Measurements from ENCODE around the gene DYRK1A. TPM values are rescaled to one million over a fixed set of nuclear protein-coding genes. Genes with fewer than 3 reads are reported as not detected.

DYRK1A gene
- total RNA-seq, 1 experiment from 2014 or later, result 49.3 TPM

DNA sequence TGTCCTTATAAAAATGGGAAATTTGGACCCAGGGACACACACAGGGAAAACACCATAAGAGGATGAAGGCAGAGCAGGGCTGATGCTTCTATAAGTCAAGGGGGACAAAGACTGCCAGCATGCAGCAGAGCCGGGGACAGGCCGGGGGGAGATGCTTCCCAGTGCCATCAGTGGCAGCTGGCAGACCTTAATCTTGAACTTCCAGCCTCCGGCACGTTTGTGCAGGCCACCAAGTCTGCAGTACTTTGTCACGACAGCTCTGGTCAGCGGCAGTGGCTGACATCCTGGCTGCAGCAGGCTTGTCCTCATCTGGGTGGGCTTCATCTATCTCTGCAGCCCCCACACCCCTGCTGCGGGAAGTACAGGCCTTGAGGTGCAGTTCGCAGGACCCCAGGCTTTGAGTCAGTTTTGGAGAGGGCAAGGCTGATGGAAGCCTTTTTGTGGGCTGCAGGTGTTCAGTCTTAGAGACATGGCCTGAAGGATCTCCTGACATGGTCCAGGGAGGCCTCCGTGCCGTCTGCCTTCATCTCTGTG, 186.0 kb downstream of the DYRK1A start:
- Histone ChIP-seq H3K27ac (ENCODE audit: low read depth, low read length) (no peak overlapping the region), H3K27me3 (ENCODE audit: insufficient read depth, low read length) (no peaks in the 10 kb centered on the region), H3K4me3 (replicated peaks in 1 of 2; ENCODE audit: low read depth in 1 of 2, low read length in 2 of 2) (no peak overlapping the region), H3K4me1 (ENCODE audit: control insufficient read depth in 1 of 2, insufficient read depth in 2 of 2, low read length in 2 of 2) (peaks cover 0 to under 1% of the 10 kb centered on the region in 2 experiments; a peak in 1 of 4 replicates), H3K36me3 (ENCODE audit: control insufficient read depth in 1 of 2, insufficient read depth in 2 of 2, low read length in 2 of 2) (no peaks in the 10 kb centered on the region), H4K20me1 (ENCODE audit: insufficient read depth) (no peaks in the 10 kb centered on the region), H2AFZ (ENCODE audit: low read depth, low read length, poor library complexity, severe bottlenecking) (no peak overlapping the region), H3K4me2 (ENCODE audit: low read length) (no peak overlapping the region), H3K9me3 (ENCODE audit: control insufficient read depth in 1 of 2, insufficient read depth in 1 of 2, low read depth in 1 of 2, low read length in 2 of 2) (no peaks in the 10 kb centered on the region), H3K9me2 (ENCODE audit: insufficient read depth) (no peaks in the 10 kb centered on the region), H3K79me2 (ENCODE audit: insufficient read depth, low read length) (no peaks in the 10 kb centered on the region), H3K9ac (ENCODE audit: low read length) (no peak overlapping the region)
- CTCF ChIA-PET, result no interaction called here
- ATAC-seq (no peak), DNase-seq (ENCODE audit: low read depth, low spot score) (no peak)
- TF ChIP-seq, protein P1, sequence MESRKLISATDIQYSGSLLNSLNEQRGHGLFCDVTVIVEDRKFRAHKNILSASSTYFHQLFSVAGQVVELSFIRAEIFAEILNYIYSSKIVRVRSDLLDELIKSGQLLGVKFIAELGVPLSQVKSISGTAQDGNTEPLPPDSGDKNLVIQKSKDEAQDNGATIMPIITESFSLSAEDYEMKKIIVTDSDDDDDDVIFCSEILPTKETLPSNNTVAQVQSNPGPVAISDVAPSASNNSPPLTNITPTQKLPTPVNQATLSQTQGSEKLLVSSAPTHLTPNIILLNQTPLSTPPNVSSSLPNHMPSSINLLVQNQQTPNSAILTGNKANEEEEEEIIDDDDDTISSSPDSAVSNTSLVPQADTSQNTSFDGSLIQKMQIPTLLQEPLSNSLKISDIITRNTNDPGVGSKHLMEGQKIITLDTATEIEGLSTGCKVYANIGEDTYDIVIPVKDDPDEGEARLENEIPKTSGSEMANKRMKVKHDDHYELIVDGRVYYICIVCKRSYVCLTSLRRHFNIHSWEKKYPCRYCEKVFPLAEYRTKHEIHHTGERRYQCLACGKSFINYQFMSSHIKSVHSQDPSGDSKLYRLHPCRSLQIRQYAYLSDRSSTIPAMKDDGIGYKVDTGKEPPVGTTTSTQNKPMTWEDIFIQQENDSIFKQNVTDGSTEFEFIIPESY (IDR thresholded peaks at IDR 0.05; ENCODE audit: extremely low read depth, insufficient replicate concordance, low read length), result no peak
- TF ChIP-seq EZH2 (IDR thresholded peaks at IDR 0.05), result no peak
- intact Hi-C loops (cut with micrococcal nuclease), result no loop called here
- POLR2A ChIA-PET, result no interaction called here
- RAD21 ChIA-PET (ENCODE audit: low non-redundant PET in 1 of 2, low total read pairs in 2 of 2, uncharacterized antibody in 2 of 2, unreplicated experiment in 2 of 2), result no interaction called here
- no TSS peak for BruUV-seq (replicated peaks)

GRCh38 chr21:37553078-37553481, 186.5 kb downstream of the DYRK1A start:
- no peaks in the 10 kb centered on the region for H3K36me3 ChIP-seq (ENCODE audit: control insufficient read depth in 1 of 2, insufficient read depth in 2 of 2, low read length in 2 of 2)
- no peak for DNase-seq (ENCODE audit: low read depth, low spot score)
- no TSS peak for BruUV-seq (replicated peaks)
- no peaks in the 10 kb centered on the region for H4K20me1 ChIP-seq (ENCODE audit: insufficient read depth)
- H3K9me2 ChIP-seq (ENCODE audit: insufficient read depth), result no peaks in the 10 kb centered on the region
- H3K4me1 ChIP-seq (ENCODE audit: control insufficient read depth in 1 of 2, insufficient read depth in 2 of 2, low read length in 2 of 2), result no peaks in the 10 kb centered on the region
- intact Hi-C loops (cut with micrococcal nuclease), result no loop called here
- H3K27me3 ChIP-seq (ENCODE audit: insufficient read depth, low read length), result no peaks in the 10 kb centered on the region
- no peaks in the 10 kb centered on the region for H3K79me2 ChIP-seq (ENCODE audit: insufficient read depth, low read length)
- H3K27ac ChIP-seq (ENCODE audit: low read depth, low read length), result no peak overlapping the region
- H3K9ac ChIP-seq (ENCODE audit: low read length), result no peak overlapping the region
- no peak overlapping the region for H2AFZ ChIP-seq (ENCODE audit: low read depth, low read length, poor library complexity, severe bottlenecking)
- H3K4me3 ChIP-seq (replicated peaks in 1 of 2; ENCODE audit: low read depth in 1 of 2, low read length in 2 of 2), result no peak overlapping the region
- no peak for ATAC-seq
- no peak overlapping the region for H3K4me2 ChIP-seq (ENCODE audit: low read length)
- no peaks in the 10 kb centered on the region for H3K9me3 ChIP-seq (ENCODE audit: control insufficient read depth in 1 of 2, insufficient read depth in 1 of 2, low read depth in 1 of 2, low read length in 2 of 2)
- POLR2A ChIA-PET, result interaction anchor here (1.2 kb wide), 1 partner anchor 11 kb away, joined by 3 read pairs; no protein-coding TSS in a partner anchor
- CTCF ChIA-PET, result no interaction called here
- RAD21 ChIA-PET (ENCODE audit: low non-redundant PET in 1 of 2, low total read pairs in 2 of 2, uncharacterized antibody in 2 of 2, unreplicated experiment in 2 of 2), result no interaction called here
- TF ChIP-seq REST (IDR thresholded peaks at IDR 0.05; ENCODE audit: low read depth) (no peak), SP1 (IDR thresholded peaks at IDR 0.05; ENCODE audit: low read depth) (no peak), EGR1 (IDR thresholded peaks at IDR 0.05; ENCODE audit: low read depth) (no peak), ELF1 (IDR thresholded peaks at IDR 0.05; ENCODE audit: borderline replicate concordance, low read depth) (no peak), YY1 (IDR thresholded peaks at IDR 0.05; ENCODE audit: extremely low read depth, insufficient replicate concordance, low read depth, low read length) (no peak), POLR2A (IDR thresholded peaks at IDR 0.05; ENCODE audit: borderline replicate concordance, extremely low read depth, insufficient read depth, insufficient read length) (no peak), EZH2phosphoT487 (IDR thresholded peaks at IDR 0.05; ENCODE audit: borderline replicate concordance) (no peak), TCF7L2 (IDR thresholded peaks at IDR 0.05; ENCODE audit: borderline replicate concordance, extremely low read depth, insufficient read depth, insufficient read length) (no peak)
- TF ChIP-seq, protein P1 (IDR thresholded peaks at IDR 0.05; ENCODE audit: extremely low read depth, insufficient replicate concordance, low read length), result no peak
